ENCODE measurements around the gene BRME1.
"Not testable (repeated sequence)": the region's sequence is repeated elsewhere in the genome, so short reads cannot be mapped to it uniquely, and the experiment has no call there.

Gene BRME1

GRCh38 chr19:13926715-13927114, 20.8 kb upstream of the BRME1 start:
- no peak overlapping the region for H3K4me3 ChIP-seq (replicated peaks; ENCODE audit: low read depth, low read length)
- TF ChIP-seq CTCF (IDR thresholded peaks at IDR 0.05; ENCODE audit: low read depth, low read length, missing control alignments), result no peak
- no peak for DNase-seq (ENCODE audit: extremely low read depth, low read depth)

- H3K4me3 ChIP-seq (replicated peaks; ENCODE audit: low read depth, low read length), result no peak overlapping the region
- no peak for TF ChIP-seq CTCF (IDR thresholded peaks at IDR 0.05; ENCODE audit: low read depth, low read length, missing control alignments)
- DNase-seq (ENCODE audit: extremely low read depth, low read depth), result no peak
Measured at GRCh38 chr19:13926010-13926409, 20.1 kb upstream of the BRME1 start.

GRCh38 chr19:13923194-13923987, 17.5 kb upstream of the BRME1 start:
- H3K4me3 ChIP-seq (replicated peaks; ENCODE audit: low read depth, low read length), result no peak overlapping the region
- no peak for TF ChIP-seq CTCF (IDR thresholded peaks at IDR 0.05; ENCODE audit: low read depth, low read length, missing control alignments)
- no peak for DNase-seq (ENCODE audit: extremely low read depth, low read depth)

GRCh38 chr19:13922118-13922517, 16.2 kb upstream of the BRME1 start:
- H3K4me3 ChIP-seq (replicated peaks; ENCODE audit: low read depth, low read length), result not testable (repeated sequence)

GRCh38 chr19:13920940-13921747, 15.2 kb upstream of the BRME1 start:
- H3K4me3 ChIP-seq (replicated peaks; ENCODE audit: low read depth, low read length), result no peak overlapping the region
- DNase-seq (ENCODE audit: extremely low read depth, low read depth), result no peak
- no peak for TF ChIP-seq CTCF (IDR thresholded peaks at IDR 0.05; ENCODE audit: low read depth, low read length, missing control alignments)

More at GRCh38 chr19:13922118-13922517, 16.2 kb upstream of the BRME1 start:
- DNase-seq (ENCODE audit: extremely low read depth, low read depth), result not testable (repeated sequence)

GRCh38 chr19:13920524-13920923, 14.6 kb upstream of the BRME1 start:
- no peak overlapping the region for H3K4me3 ChIP-seq (replicated peaks; ENCODE audit: low read depth, low read length)
- no peak for TF ChIP-seq CTCF (IDR thresholded peaks at IDR 0.05; ENCODE audit: low read depth, low read length, missing control alignments)
- no peak for DNase-seq (ENCODE audit: extremely low read depth, low read depth)

GRCh38 chr19:13918726-13919411, 13.0 kb upstream of the BRME1 start:
- no peak for TF ChIP-seq CTCF (IDR thresholded peaks at IDR 0.05; ENCODE audit: low read depth, low read length, missing control alignments)

More at GRCh38 chr19:13918726-13919411, 13.0 kb upstream of the BRME1 start:
- no peak overlapping the region for H3K4me3 ChIP-seq (replicated peaks; ENCODE audit: low read depth, low read length)
- DNase-seq (ENCODE audit: extremely low read depth, low read depth), result no peak
